SH-SY5Y (cell line): Measurements from ENCODE around the gene CDHR1.
A peak's percentile ranks its signal among the peaks of the same experiment; 100 is the strongest.

ENCODE experiments used
- GATA2 ChIP-seq: IDR thresholded peaks from 2 replicates; pipeline ENCODE4 v1.6.1; 2011; ENCODE audit warnings: mild to moderate bottlenecking, low read depth, low read length
- GATA3 ChIP-seq: IDR thresholded peaks from 2 replicates; pipeline ENCODE4 v1.6.1; 2011; ENCODE audit warnings: low read depth, mild to moderate bottlenecking, low read length, moderate library complexity

- TF ChIP-seq GATA3 (no peak), GATA2 (peak; percentile 36)
Observed at GRCh38 chr10:84196083-84196482, 1.7 kb downstream of the CDHR1 start.
